Occipital lobe (tissue), 2 donors: ENCODE measurements around the gene ATP1B1. TPM values are rescaled to one million over a fixed set of nuclear protein-coding genes. Genes with fewer than 3 reads are reported as not detected.

Experiments used
- small RNA-seq: library from RNA; depleted of rRNA; stranded (forward); fragments of <200 nt; gene quantifications from one replicate; pipeline ENCODE3, GENCODE V24; 2014
- total RNA-seq: library from RNA; depleted of rRNA; stranded (reverse); fragments of >200 nt; gene quantifications from one replicate; pipeline ENCODE4 v1.2.3, GENCODE V29; 2014

Gene ATP1B1
- total RNA-seq, 1 donor from 2014 or later = 233 TPM

Small RNAs within 50 kb of the gene (small RNA-seq; reads per million reads assigned to genes)
- not detected for gene RNA5SP66
